8988T (cell line): Measurements from ENCODE around the gene HK2.
"Not testable (repeated sequence)": the region's sequence is repeated elsewhere in the genome, so short reads cannot be mapped to it uniquely, and the experiment has no call there.

Experiments used
- DNase-seq: peaks from one replicate; pipeline ENCODE4 v3.0.0; 2011

HK2 gene

GRCh38 chr2:74835831-74836674 is 2.1 kb downstream of the HK2 start:
- DNase-seq: peak; percentile 51

DNA sequence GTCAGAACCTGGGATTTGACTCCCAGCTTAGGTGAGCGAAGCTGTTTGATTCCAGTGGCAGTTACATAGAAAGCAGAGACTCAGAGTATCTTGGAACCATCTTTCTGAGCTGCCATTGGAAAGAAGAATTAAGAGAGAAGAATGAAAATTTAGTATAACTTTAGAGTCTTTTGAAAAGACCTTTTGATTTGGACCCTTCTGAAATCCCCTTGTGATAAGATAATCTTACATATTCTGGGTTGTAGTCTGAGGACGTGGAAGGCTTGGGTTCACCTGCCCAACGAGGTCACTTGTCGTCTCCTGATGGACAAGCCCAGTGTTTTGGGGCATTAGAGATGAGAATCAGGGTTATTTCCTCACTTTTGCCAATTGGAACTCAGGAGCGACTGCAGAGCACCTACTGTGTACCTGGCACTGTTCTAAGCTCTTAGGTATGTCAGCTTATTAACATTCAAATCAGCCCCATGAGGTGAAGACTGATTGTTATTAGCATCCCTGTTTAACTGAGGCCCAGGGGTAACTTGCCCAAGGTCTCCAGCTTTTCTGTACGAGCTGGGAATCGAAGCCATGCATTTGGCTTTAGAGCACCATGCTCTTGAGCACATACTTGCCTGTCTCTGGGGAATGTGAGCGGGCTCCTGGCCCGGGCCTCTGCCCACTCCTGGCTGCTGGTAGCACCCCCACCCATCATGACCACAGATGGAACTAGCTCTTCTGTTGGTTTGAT is 2.9 kb downstream of the HK2 start:
- DNase-seq: no peak

DNA sequence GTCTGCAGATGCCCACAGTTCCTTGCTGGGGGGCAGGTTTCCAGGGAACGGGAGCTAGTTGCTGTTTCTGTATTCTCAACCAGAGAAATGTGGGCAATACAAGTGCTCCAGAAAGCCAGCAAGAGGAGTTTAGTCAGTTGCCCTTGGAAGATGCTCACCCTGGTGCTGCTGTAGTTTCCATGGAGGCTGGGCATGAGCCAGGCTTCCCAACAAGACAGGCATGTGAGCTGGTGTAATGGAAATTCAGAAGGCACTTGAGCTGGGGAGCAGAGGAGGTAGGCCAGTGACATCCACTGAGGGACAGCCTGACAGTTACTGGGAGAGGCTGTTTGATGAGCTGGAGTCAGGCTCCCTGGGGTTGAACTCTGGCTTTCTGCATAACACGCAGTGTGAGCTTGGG is 7.7 kb downstream of the HK2 start:
- no peak for DNase-seq

- DNase-seq: no peak
Observed at GRCh38 chr2:74843433-74843832, 9.5 kb downstream of the HK2 start.

- DNase-seq: no peak
Observed at GRCh38 chr2:74843899-74844298, 10.0 kb downstream of the HK2 start.

GRCh38 chr2:74844752-74845151 is 10.8 kb downstream of the HK2 start:
- no peak for DNase-seq

DNA sequence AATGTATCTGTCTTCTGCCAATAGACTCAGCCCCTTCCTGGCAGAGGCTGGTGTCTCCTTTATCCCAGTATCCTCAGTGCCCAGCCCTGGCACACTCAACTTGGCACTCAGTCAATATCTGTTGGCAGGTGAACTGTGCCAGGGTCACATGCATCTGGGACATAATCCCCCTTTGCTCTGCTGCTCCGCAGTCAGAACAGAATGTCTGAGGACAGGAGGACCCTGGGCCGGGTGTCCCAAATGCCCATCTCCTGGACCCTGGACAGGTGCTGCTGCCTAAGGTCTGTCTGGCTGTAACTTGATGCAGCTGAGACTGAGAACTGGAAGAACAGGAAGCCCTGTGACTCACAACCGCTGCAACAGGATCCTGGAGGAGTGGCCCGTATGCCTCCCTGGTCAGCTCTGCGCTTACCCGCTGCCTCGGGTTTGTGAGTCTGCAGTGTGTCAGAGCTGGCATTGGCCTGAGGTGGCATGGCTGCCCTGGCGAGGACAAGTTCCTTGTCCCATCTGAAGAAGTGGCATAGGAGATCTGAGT is 11.4 kb downstream of the HK2 start:
- DNase-seq: no peak

DNA sequence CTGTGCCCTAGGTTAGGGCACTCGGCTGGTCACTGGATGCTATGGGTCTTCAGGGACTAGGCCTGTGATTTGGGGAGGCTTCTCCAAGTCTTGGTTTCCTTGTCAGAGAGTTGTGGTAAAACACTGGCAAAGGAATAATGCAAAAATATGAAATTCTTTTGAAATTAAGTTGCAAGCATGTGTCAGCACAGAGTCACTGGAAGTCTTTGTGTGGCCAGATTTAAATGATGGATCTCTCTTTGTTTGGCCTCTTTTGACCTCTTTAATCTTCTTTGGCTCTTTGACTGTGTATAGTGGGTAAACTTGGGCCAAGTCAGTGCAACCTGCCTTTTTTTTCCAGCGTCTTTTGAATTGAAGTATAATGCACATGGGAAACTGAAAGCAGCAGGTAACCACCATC is 12.1 kb downstream of the HK2 start:
- no peak for DNase-seq

GRCh38 chr2:74846481-74846880 is 12.6 kb downstream of the HK2 start:
- no peak for DNase-seq

DNA sequence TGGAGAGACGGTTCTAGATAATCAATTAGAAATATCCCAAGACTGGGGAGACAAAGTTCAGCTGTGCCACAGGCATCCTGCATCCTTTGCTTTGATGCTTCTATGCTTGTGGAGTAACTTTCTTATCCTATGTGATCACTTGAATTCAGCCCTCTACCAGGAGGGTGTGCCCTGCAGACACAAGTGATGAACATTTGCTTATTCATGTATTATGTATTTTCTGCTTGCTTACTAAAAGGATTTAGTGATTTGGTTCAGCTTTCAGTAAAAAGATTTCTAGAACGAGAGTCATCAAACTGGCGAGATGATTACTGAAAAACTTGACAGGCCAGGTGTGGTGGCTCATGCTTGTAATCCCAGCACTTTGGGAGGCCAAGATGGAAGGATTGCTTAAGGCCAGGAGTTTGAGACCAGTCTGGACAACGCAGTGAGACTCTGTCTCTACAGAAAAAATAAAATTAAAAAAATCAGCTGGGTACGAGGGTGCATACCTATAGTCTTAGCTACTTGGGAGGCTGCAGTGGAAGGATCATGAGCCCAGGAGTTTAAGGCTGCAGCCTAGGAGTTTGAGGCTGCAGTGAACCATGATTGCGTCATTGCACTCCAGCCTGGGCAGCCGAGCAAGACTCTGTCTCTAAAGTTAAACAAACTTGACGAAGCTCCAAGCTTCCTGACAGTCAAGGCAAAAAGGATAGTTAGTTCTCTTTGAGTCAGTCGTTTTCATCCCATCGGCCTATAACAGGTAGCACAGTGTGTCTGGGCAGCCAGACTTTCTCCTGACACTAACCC is 13.3 kb downstream of the HK2 start:
- no peak for DNase-seq

GRCh38 chr2:74849228-74849892 is 15.4 kb downstream of the HK2 start:
- no peak for DNase-seq

- no peak for DNase-seq
Observed at GRCh38 chr2:74850496-74851190, 16.7 kb downstream of the HK2 start.

- DNase-seq: no peak
Observed at GRCh38 chr2:74851191-74851566, 17.3 kb downstream of the HK2 start.

GRCh38 chr2:74853360-74853759 is 19.4 kb downstream of the HK2 start:
- not testable (repeated sequence) for DNase-seq

DNA sequence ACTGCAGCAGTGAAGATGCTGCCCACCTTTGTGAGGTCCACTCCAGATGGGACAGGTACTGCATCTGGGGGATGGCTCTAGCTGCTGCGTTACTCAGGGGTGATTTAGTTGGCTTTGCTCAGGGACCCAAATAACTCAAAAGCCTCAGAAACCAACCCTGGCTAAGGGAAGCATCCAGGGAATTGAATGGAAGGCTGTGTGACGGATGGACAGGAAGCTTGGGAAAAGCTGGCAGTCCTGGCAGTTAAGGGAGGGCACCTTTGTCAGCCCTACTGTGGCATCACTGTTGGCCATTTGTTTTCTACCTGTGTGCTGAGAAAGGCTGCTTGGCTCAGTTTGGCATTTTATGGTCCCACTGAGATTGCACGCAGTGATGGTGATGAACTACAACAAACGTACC is 20.5 kb downstream of the HK2 start:
- no peak for DNase-seq

GRCh38 chr2:74855114-74855707 is 21.3 kb downstream of the HK2 start:
- DNase-seq: not testable (repeated sequence)

DNA sequence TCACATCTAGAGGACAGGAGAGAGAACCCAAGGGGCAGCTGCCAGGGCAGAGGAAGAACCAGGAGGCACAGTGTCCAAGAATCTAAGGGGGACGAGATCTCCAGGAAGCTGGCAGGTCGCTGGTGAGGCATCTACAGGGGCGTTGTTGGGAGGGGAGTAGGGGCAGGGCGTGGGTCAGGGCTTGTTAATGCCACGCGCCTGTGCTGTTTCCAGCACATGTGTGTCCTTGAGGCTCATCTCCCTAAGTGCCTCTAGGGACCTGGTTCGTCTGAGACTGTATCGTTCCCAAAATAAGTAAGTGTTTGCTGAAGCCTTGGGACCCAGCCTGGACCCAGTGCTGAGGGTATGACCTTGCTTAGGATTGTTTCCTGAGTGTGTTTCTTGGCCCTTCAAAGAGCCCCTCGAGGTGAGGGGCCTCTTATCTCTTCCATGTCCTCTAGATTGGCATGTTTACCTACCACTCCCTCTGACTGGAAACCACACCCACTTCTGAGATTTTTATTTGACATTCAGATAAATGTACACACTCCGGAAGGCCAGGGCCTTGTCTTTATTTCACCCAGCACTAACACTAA is 22.2 kb downstream of the HK2 start:
- no peak for DNase-seq

DNA sequence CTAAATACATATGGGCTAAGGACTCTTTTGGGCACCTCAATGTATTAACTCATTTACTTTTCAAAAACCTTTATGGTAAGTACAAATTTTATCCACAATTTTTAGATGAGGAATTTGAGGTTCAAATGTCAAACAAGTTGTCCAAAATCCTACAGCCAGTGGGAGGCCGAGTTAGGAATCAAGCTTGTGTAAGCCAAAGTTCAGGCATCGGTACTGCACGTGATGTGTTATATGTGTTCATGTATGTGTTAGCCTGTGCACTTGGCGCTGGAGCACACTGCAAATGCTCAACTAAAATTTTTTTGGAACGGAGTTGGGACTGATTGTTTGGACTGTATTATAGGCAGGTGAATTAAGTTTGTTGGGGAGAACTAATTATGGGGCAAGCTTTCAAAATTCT is 22.7 kb downstream of the HK2 start:
- no peak for DNase-seq

GRCh38 chr2:74857215-74857614 is 23.3 kb downstream of the HK2 start:
- DNase-seq: no peak

GRCh38 chr2:74857725-74858124 is 23.8 kb downstream of the HK2 start:
- no peak for DNase-seq

GRCh38 chr2:74858281-74858680 is 24.4 kb downstream of the HK2 start:
- no peak for DNase-seq
